ENCODE measurements around the gene NDNF. TPM values are rescaled to one million over a fixed set of nuclear protein-coding genes. Genes with fewer than 3 reads are reported as not detected.

The NDNF gene
- total and polyA plus RNA-seq, 4 donors, result 0.08 to 3.7 (median 3.5) TPM; not detected in 1

- no peaks in the 10 kb centered on the region for H3K36me3 ChIP-seq (ENCODE audit: control insufficient read depth in 1 of 2, insufficient read depth in 2 of 2, low read length in 1 of 2)
- DNase-seq (no peak), ATAC-seq (ENCODE audit: low FRiP score) (no peak)
- no peaks in the 10 kb centered on the region for H3K9me3 ChIP-seq (ENCODE audit: control insufficient read depth, low read length)
- no peaks in the 10 kb centered on the region for H3K4me1 ChIP-seq (ENCODE audit: control insufficient read depth in 1 of 2, insufficient read depth in 2 of 2, low read length in 2 of 2)
- H3K27ac ChIP-seq (ENCODE audit: low read depth in 1 of 2, low read length in 2 of 2), result no peak overlapping the region
- no peak overlapping the region for H3K4me3 ChIP-seq (ENCODE audit: low read length in 2 of 2)
- intact Hi-C loops (cut with DNase I), result no loop called here
- WGBS, 2 donors, result 74 to 76% methylated on average over 1 of the region's 1 CpG
- no peaks in the 10 kb centered on the region for H3K27me3 ChIP-seq (ENCODE audit: control insufficient read depth in 1 of 2, insufficient read depth in 2 of 2, low read length in 1 of 2)
Observed at GRCh38 chr4:121015421-121015820, 56.9 kb downstream of the NDNF start.

DNA sequence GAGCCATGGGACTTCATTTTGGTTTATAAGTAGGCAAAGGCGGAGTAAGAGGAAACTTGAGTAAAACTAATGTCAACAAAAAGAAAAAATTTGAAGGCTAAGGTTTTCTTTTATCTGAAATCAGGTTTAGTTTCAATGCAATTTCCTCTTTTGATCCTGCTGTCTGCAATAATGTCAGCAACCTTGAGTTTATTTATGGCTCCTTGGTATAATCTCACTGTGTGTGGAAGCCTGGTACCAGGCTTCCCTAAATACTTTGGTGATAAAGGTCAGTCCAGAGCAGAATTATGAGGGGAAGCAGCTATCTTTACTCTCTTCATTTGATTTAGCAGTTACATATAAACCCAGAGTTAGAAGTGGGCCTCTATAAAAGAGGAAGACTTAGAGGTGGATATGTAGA, 57.8 kb downstream of the NDNF start:
- H3K27me3 ChIP-seq (ENCODE audit: control insufficient read depth in 1 of 2, insufficient read depth in 2 of 2, low read length in 1 of 2), result no peaks in the 10 kb centered on the region
- H3K36me3 ChIP-seq (ENCODE audit: control insufficient read depth in 1 of 2, insufficient read depth in 2 of 2, low read length in 1 of 2), result no peaks in the 10 kb centered on the region
- H3K9me3 ChIP-seq (ENCODE audit: control insufficient read depth, low read length), result no peaks in the 10 kb centered on the region
- H3K4me3 ChIP-seq (ENCODE audit: low read length in 2 of 2), result no peak overlapping the region
- no peak overlapping the region for H3K27ac ChIP-seq (ENCODE audit: low read depth in 1 of 2, low read length in 2 of 2)
- no peak for ATAC-seq (ENCODE audit: low FRiP score)
- WGBS, 2 donors, result 94 to 95% methylated on average over 1 of the region's 1 CpG
- no peaks in the 10 kb centered on the region for H3K4me1 ChIP-seq (ENCODE audit: control insufficient read depth in 1 of 2, insufficient read depth in 2 of 2, low read length in 2 of 2)
- DNase-seq, result no peak
- intact Hi-C loops (cut with DNase I), result no loop called here

- H3K9me3 ChIP-seq (ENCODE audit: control insufficient read depth, low read length), result no peaks in the 10 kb centered on the region
- H3K36me3 ChIP-seq (ENCODE audit: control insufficient read depth in 1 of 2, insufficient read depth in 2 of 2, low read length in 1 of 2), result no peaks in the 10 kb centered on the region
- ATAC-seq (ENCODE audit: low FRiP score) (no peak), DNase-seq (no peak)
- no peak overlapping the region for H3K27ac ChIP-seq (ENCODE audit: low read depth in 1 of 2, low read length in 2 of 2)
- no peak overlapping the region for H3K4me3 ChIP-seq (ENCODE audit: low read length in 2 of 2)
- intact Hi-C loops (cut with DNase I), result no loop called here
- H3K4me1 ChIP-seq (ENCODE audit: control insufficient read depth in 1 of 2, insufficient read depth in 2 of 2, low read length in 2 of 2), result no peaks in the 10 kb centered on the region
- WGBS, 2 donors, result 89 to 93% methylated on average over 1 of the region's 1 CpG
- H3K27me3 ChIP-seq (ENCODE audit: control insufficient read depth in 1 of 2, insufficient read depth in 2 of 2, low read length in 1 of 2), result no peaks in the 10 kb centered on the region
Observed at GRCh38 chr4:121011780-121012340, 60.5 kb downstream of the NDNF start.

DNA sequence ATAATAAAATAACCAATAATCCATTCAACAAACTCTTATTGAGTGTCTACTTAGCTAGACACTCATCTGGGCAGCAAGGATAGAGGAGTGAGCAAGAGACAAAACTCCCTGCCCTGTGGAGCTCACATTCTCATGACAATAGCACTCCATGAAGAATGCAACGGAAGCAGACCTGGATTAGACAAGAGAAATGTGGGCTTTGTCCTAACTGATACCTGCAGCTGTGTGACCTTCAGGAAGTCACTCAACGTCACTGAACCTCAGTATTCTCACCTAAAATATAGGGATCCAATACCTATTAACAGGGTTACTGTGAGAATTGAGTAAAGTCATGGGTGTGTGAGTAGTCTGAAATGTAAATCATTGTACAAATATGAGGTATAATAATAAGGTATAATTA, 61.2 kb downstream of the NDNF start:
- Histone ChIP-seq H3K36me3 (ENCODE audit: control insufficient read depth in 1 of 2, insufficient read depth in 2 of 2, low read length in 1 of 2) (no peaks in the 10 kb centered on the region), H3K27ac (ENCODE audit: low read depth in 1 of 2, low read length in 2 of 2) (no peak overlapping the region), H3K4me1 (ENCODE audit: control insufficient read depth in 1 of 2, insufficient read depth in 2 of 2, low read length in 2 of 2) (no peaks in the 10 kb centered on the region), H3K9me3 (ENCODE audit: control insufficient read depth, low read length) (no peaks in the 10 kb centered on the region), H3K27me3 (ENCODE audit: control insufficient read depth in 1 of 2, insufficient read depth in 2 of 2, low read length in 1 of 2) (no peaks in the 10 kb centered on the region), H3K4me3 (ENCODE audit: low read length in 2 of 2) (no peak overlapping the region)
- intact Hi-C loops (cut with DNase I), result no loop called here
- ATAC-seq (ENCODE audit: low FRiP score), result no peak
- WGBS, 2 donors, result 93 to 97% methylated on average over 2 of the region's 2 CpGs
- DNase-seq, result no peak

DNA sequence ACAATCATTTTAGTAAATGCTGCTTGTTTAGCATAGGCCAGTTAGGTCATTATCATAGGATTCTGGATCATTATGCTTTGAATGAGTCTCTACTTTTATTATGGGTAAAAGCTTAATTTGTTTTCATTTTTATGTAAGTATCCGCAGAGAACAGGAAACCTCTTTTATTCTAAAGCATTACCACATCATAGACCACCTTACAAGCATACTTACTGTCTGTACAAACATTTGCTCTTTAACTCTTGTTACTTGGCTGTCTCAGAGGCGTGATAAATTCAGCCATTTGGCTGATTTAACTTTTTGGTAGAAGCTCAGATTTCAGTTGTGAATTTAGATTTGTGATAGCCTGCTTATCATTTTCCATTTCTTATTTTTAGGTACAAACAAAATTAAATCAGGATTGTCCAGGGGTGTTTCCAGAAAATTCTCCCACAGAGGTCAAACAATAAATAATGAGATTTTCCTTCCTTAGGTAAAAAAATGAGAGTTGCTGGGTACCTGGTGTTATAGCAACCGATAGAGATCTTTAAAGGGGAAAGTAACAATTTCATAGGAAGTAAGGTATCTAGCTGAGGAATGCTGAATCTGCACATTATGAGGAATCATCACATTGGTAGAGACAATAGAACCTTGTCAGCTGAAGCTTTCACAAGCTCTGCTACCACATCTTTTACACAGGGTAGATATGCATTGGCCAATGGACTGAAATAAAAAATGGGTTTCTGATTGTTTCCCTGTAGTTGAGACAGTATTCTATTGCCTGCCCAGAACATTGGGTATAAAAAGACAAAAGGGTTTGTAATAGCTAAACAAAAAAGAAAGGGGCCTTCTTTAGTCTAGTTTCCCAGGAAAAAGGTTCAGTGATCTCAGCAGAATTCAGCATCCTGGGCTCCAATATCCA, 62.5 kb downstream of the NDNF start:
- H3K27ac ChIP-seq (ENCODE audit: low read depth in 1 of 2, low read length in 2 of 2), result no peak overlapping the region
- H3K27me3 ChIP-seq (ENCODE audit: control insufficient read depth in 1 of 2, insufficient read depth in 2 of 2, low read length in 1 of 2), result no peaks in the 10 kb centered on the region
- DNase-seq, result no peak
- intact Hi-C loops (cut with DNase I), result no loop called here
- 90 to 92% methylated on average over 3 of the region's 3 CpGs for WGBS, 2 donors
- no peak overlapping the region for H3K4me3 ChIP-seq (ENCODE audit: low read length in 2 of 2)
- no peaks in the 10 kb centered on the region for H3K36me3 ChIP-seq (ENCODE audit: control insufficient read depth in 1 of 2, insufficient read depth in 2 of 2, low read length in 1 of 2)
- H3K4me1 ChIP-seq (ENCODE audit: control insufficient read depth in 1 of 2, insufficient read depth in 2 of 2, low read length in 2 of 2), result no peaks in the 10 kb centered on the region
- no peak for ATAC-seq (ENCODE audit: low FRiP score)
- H3K9me3 ChIP-seq (ENCODE audit: control insufficient read depth, low read length), result no peaks in the 10 kb centered on the region

DNA sequence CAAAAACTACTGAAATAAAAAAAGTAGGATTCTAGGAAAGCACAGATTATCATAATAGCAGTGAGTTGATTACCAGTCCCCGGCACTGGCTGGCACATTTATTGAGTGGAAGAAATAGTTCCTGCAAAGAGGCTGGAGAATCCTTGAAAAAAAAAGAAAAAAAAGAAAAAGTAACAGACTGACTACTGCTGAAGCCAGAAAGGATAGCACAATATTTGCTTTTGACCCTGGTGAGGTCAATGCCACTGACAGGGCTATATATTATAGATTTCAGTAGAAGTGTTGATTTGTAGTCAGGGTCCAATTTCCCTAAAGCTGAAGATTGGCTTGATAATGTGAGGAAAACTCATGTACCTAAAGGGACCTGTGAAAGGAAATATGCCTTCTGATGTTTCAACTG, 64.7 kb downstream of the NDNF start:
- DNase-seq (no peak), ATAC-seq (ENCODE audit: low FRiP score) (no peak)
- no peak overlapping the region for H3K27ac ChIP-seq (ENCODE audit: low read depth in 1 of 2, low read length in 2 of 2)
- intact Hi-C loops (cut with DNase I), result no loop called here
- H3K9me3 ChIP-seq (ENCODE audit: control insufficient read depth, low read length), result no peaks in the 10 kb centered on the region
- no peaks in the 10 kb centered on the region for H3K4me1 ChIP-seq (ENCODE audit: control insufficient read depth in 1 of 2, insufficient read depth in 2 of 2, low read length in 2 of 2)
- H3K36me3 ChIP-seq (ENCODE audit: control insufficient read depth in 1 of 2, insufficient read depth in 2 of 2, low read length in 1 of 2), result no peaks in the 10 kb centered on the region
- H3K4me3 ChIP-seq (ENCODE audit: low read length in 2 of 2), result no peak overlapping the region
- H3K27me3 ChIP-seq (ENCODE audit: control insufficient read depth in 1 of 2, insufficient read depth in 2 of 2, low read length in 1 of 2), result no peaks in the 10 kb centered on the region
- WGBS, 2 donors, result 0% methylated on average over 1 of the region's 1 CpG

GRCh38 chr4:121003863-121004262, 68.5 kb downstream of the NDNF start:
- H3K27ac ChIP-seq (ENCODE audit: low read depth in 1 of 2, low read length in 2 of 2), result no peak overlapping the region
- no peaks in the 10 kb centered on the region for H3K27me3 ChIP-seq (ENCODE audit: control insufficient read depth in 1 of 2, insufficient read depth in 2 of 2, low read length in 1 of 2)
- no peaks in the 10 kb centered on the region for H3K4me1 ChIP-seq (ENCODE audit: control insufficient read depth in 1 of 2, insufficient read depth in 2 of 2, low read length in 2 of 2)
- H3K9me3 ChIP-seq (ENCODE audit: control insufficient read depth, low read length), result no peaks in the 10 kb centered on the region
- no peak overlapping the region for H3K4me3 ChIP-seq (ENCODE audit: low read length in 2 of 2)
- 91 to 93% methylated on average over 4 of the region's 4 CpGs for WGBS, 2 donors
- intact Hi-C loops (cut with DNase I), result no loop called here
- ATAC-seq (ENCODE audit: low FRiP score) (no peak), DNase-seq (no peak)
- no peaks in the 10 kb centered on the region for H3K36me3 ChIP-seq (ENCODE audit: control insufficient read depth in 1 of 2, insufficient read depth in 2 of 2, low read length in 1 of 2)

- intact Hi-C loops (cut with DNase I), result no loop called here
- Histone ChIP-seq H3K4me3 (ENCODE audit: low read length in 2 of 2) (no peak overlapping the region), H3K27me3 (ENCODE audit: control insufficient read depth in 1 of 2, insufficient read depth in 2 of 2, low read length in 1 of 2) (no peaks in the 10 kb centered on the region), H3K9me3 (ENCODE audit: control insufficient read depth, low read length) (peaks cover 2% of the 10 kb centered on the region), H3K4me1 (ENCODE audit: control insufficient read depth in 1 of 2, insufficient read depth in 2 of 2, low read length in 2 of 2) (no peaks in the 10 kb centered on the region), H3K36me3 (ENCODE audit: control insufficient read depth in 1 of 2, insufficient read depth in 2 of 2, low read length in 1 of 2) (no peaks in the 10 kb centered on the region), H3K27ac (ENCODE audit: low read depth in 1 of 2, low read length in 2 of 2) (no peak overlapping the region)
- WGBS, 2 donors, result 64 to 78% methylated on average over 1 of the region's 1 CpG
- ATAC-seq (ENCODE audit: low FRiP score), result no peak
- DNase-seq, result no peak
Observed at GRCh38 chr4:120995266-120996010, 76.9 kb downstream of the NDNF start.

All from aorta (tissue), 5 donors.